D721Med (cell line): ENCODE data around the gene HTR1B.

Experiments used
- DNase-seq: peaks from one replicate; pipeline ENCODE4 v3.0.0; 2011; ENCODE audit warnings: low spot score; ENCODE audit not compliant: insufficient read length
- FAIRE-seq: peaks from 2 replicates; lab custom pipeline; 2011; peaks lifted over from hg19 to GRCh38; lab: Jason Lieb, UNC
- CTCF ChIP-seq: IDR thresholded peaks from 2 replicates; pipeline ENCODE4 v1.5.1; 2012; ENCODE audit warnings: mild to moderate bottlenecking, control low read depth; ENCODE audit not compliant: insufficient read depth; ENCODE audit errors: missing control alignments

Gene HTR1B

GRCh38 chr6:77455271-77455670 is 8.0 kb downstream of the HTR1B start:
- TF ChIP-seq CTCF = no peak
- FAIRE-seq = no peak
- DNase-seq = no peak

- no peak for DNase-seq
- no peak for FAIRE-seq
- TF ChIP-seq CTCF = no peak
These were observed 8.9 kb downstream of the HTR1B start for GRCh38 chr6:77454386-77454785.

GRCh38 chr6:77451466-77451865 is 11.8 kb downstream of the HTR1B start:
- no peak for TF ChIP-seq CTCF
- DNase-seq = no peak
- no peak for FAIRE-seq

- FAIRE-seq = no peak
- TF ChIP-seq CTCF = peak; percentile 9
- DNase-seq = no peak
These were observed 12.4 kb downstream of the HTR1B start for GRCh38 chr6:77450924-77451323.

GRCh38 chr6:77448546-77448945 is 14.7 kb downstream of the HTR1B start:
- TF ChIP-seq CTCF = no peak
- FAIRE-seq (no peak), DNase-seq (no peak)

- no peak for DNase-seq
- FAIRE-seq = no peak
- no peak for TF ChIP-seq CTCF
These were observed 16.0 kb downstream of the HTR1B start for GRCh38 chr6:77447254-77447653.

GRCh38 chr6:77446249-77446648 is 17.0 kb downstream of the HTR1B start:
- no peak for TF ChIP-seq CTCF
- FAIRE-seq (no peak), DNase-seq (no peak)
